Activated naive CD4-positive, alpha-beta T cell treated with anti-CD3 and anti-CD28 coated beads, Interleukin-2, amount 50 U/mL, for 16 hours (primary cell): ENCODE measurements around the gene SF3A2.
A peak's percentile ranks its signal among the peaks of the same experiment; 100 is the strongest.

ENCODE experiments used
- DNase-seq: peaks from one replicate; pipeline ENCODE4 v3.0.0-alpha.2; 2020

SF3A2 gene

GRCh38 chr19:2242816-2243215 lies 6.2 kb downstream of the SF3A2 start:
- no peak for DNase-seq

- DNase-seq: no peak
Observed at GRCh38 chr19:2243274-2244124, 6.9 kb downstream of the SF3A2 start.

- no peak for DNase-seq
Observed at GRCh38 chr19:2244125-2244411, 7.4 kb downstream of the SF3A2 start.

GRCh38 chr19:2244486-2244885 lies 7.9 kb downstream of the SF3A2 start:
- DNase-seq: no peak

- DNase-seq: no peak
Observed at GRCh38 chr19:2245273-2245672, 8.6 kb downstream of the SF3A2 start.

GRCh38 chr19:2246014-2246620 lies 9.5 kb downstream of the SF3A2 start:
- DNase-seq: no peak

- DNase-seq: no peak
Observed at GRCh38 chr19:2246801-2247361, 10.3 kb downstream of the SF3A2 start.

- DNase-seq: no peak
Observed at GRCh38 chr19:2247433-2248101, 10.9 kb downstream of the SF3A2 start.

- no peak for DNase-seq
Observed at GRCh38 chr19:2248136-2249009, 11.7 kb downstream of the SF3A2 start.

GRCh38 chr19:2249010-2249866 lies 12.6 kb downstream of the SF3A2 start, which contains the start of gene AMH:
AMH (plus strand) TSS chr19:2249323; CDS start chr19:2249333, 10 bp downstream.
- no peak for DNase-seq

GRCh38 chr19:2249880-2250765 lies 13.5 kb downstream of the SF3A2 start:
- no peak for DNase-seq

GRCh38 chr19:2250766-2251105 lies 14.1 kb downstream of the SF3A2 start:
- DNase-seq: no peak

- peak; percentile 51 for DNase-seq
Observed at GRCh38 chr19:2251106-2252054, 14.8 kb downstream of the SF3A2 start.

- no peak for DNase-seq
Observed at GRCh38 chr19:2252055-2252796, 15.6 kb downstream of the SF3A2 start.

GRCh38 chr19:2252797-2253105 lies 16.1 kb downstream of the SF3A2 start:
- DNase-seq: no peak

GRCh38 chr19:2253106-2254063 lies 16.8 kb downstream of the SF3A2 start:
- peak; percentile 65 for DNase-seq

- DNase-seq: no peak
Observed at GRCh38 chr19:2254064-2254872, 17.6 kb downstream of the SF3A2 start.
